ENCODE measurements around the gene ATAD3A.

ATAD3A gene

GRCh38 chr1:1536938-1537546 is 25.1 kb downstream of the ATAD3A start:
- no peak for TF ChIP-seq CTCF (conservative IDR thresholded peaks at IDR 0.05; ENCODE audit: low read depth, low read length)
- DNase-seq (ENCODE audit: low read depth), result no peak
- H3K4me3 ChIP-seq (ENCODE audit: low read length), result no peak overlapping the region

DNA sequence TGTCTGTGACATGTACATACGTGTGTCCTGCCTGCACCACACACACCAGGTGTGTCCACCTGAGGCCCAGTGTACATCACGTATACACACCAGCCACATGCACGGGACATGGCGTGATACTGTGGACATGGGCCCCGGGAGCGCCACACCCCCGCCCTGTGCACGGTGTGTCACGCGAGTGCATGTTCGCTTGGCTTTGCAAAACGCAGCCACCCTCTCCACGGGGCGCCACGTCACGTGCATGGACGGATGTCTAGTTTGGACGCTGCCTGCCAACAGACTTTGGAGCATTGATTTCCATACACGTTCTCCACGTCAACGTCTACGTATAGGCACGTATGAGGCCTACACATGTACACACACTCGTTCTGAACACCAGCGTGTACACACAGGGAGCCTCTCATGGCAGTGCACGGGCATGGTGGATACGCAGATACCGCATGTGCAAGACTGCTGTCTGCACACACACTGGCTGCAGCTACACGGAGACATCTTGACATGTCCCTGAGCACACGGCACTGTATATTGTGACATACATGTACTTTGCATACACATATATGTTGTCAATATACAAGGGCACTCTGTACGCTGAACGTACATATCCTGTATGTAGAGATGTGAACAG is 25.8 kb downstream of the ATAD3A start:
- H3K4me3 ChIP-seq (ENCODE audit: low read length), result no peak overlapping the region
- DNase-seq (ENCODE audit: low read depth), result no peak
- no peak for TF ChIP-seq CTCF (conservative IDR thresholded peaks at IDR 0.05; ENCODE audit: low read depth, low read length)

DNA sequence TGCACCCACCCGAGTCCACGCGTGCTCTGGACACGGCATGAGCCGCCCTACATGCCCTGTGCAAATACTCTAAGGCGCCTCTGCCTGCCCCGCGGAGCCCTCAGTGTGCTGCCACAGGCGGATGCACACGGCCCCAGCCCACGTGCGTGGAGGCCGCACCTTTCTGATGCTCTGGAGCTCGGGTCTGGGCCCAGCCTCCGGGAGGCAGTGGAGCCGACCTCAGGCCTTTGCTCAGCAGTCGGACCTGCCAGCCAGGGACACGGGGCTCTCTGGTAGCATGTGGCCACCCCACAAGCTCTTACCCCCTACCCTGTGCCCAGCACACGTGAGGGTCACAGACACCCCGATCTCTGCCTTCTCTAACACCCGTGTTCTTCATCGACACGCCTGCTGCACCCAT is 26.4 kb downstream of the ATAD3A start:
- no peak for TF ChIP-seq CTCF (conservative IDR thresholded peaks at IDR 0.05; ENCODE audit: low read depth, low read length)
- DNase-seq (ENCODE audit: low read depth), result no peak
- H3K4me3 ChIP-seq (ENCODE audit: low read length), result no peak overlapping the region

GRCh38 chr1:1538989-1539309 is 27.0 kb downstream of the ATAD3A start:
- peak overlapping the region; percentile 55 for H3K4me3 ChIP-seq (ENCODE audit: low read length)

DNA sequence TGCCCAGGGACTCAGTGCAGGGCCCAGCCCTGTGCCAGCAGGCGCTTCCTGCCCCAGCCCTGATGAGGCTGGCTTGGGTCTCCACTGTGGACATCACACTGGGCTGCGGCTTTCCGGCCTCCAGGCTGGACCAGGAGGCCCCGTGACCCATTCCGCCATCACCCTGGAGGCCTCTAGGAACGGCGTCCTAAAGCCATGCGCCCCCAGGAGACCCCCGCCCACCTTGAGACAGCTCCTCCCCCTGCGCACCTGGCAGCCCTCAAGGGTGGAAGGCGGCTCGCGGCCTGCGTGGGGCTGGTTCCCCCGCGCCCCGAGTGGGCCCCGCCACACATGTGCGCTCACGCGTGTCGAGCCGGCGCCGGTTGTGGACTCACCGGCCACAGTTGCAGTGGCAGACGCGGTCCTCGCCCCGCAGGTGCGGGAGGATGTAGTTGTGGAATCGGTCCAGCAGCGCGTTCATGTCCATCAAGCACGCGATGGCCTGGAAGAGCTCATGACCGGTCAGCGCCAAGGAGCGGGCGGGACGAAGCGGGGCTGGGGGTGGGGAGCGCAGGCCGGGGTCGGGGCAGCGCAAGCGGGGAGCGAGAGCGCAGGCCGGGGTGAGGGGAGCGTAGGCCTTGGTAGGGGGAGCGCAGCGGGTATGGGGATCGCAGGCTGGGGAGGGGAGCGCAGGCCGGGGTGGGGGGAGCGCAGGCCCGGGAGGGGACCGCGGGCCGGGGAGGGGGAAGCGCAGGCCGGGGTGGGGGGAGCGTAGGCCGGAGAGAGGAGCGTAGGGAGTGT is 27.5 kb downstream of the ATAD3A start:
- TF ChIP-seq CTCF (conservative IDR thresholded peaks at IDR 0.05; ENCODE audit: low read depth, low read length), result no peak
- H3K4me3 ChIP-seq (ENCODE audit: low read length), result peak overlapping the region; percentile 55
- no peak for DNase-seq (ENCODE audit: low read depth)

More at GRCh38 chr1:1538989-1539309, 27.0 kb downstream of the ATAD3A start:
- DNase-seq (ENCODE audit: low read depth), result no peak
- TF ChIP-seq CTCF (conservative IDR thresholded peaks at IDR 0.05; ENCODE audit: low read depth, low read length), result no peak

DNA sequence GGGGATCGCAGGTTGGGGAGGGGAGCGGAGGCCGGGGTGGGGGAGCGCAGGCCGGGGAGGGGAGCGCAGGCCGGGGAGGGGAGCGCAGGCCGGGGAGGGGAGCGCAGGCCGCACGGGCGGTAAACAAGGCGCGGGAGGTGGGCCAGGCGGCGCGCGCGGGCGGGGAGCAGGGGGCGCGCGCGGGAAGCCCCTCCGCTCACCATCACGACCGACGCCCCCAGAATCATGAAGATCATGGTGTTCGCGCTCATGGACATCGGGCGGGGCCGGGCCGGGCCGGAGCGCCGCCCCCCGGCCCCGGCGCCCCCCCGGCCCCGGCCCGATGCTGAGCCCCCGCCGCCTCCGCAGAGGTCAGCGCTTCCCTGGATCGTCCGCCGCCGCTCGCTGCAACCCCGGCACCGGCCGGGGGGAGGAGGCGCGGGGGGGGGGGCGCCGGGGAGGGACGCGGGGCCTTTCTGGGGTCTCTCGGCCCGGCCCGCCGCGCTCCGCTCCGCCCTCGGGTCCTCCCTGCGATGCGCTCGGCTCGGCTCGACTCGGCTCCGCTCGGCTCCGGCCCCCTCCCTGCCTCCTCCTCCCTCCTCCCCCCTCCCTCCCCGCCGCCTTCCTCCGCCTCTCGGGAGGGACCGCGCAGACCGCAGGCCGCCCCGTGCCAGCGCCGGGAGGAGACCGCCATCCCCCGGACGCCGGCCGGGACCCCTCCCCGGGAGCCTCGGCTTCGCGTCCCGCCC is 28.3 kb downstream of the ATAD3A start, which contains the start of gene TMEM240:
Gene TMEM240, minus strand, starts transcription at position 535 of the 728 bp plus-strand sequence. Its CDS starts 278 bp downstream, at position 257.
- no peak for TF ChIP-seq CTCF (conservative IDR thresholded peaks at IDR 0.05; ENCODE audit: low read depth, low read length)
- peak within 1 kb of the TSS; percentile 55 for H3K4me3 ChIP-seq (ENCODE audit: low read length)
- no peak for DNase-seq (ENCODE audit: low read depth)
